Spleen (tissue), 7 donors: Measurements from ENCODE around the gene PTOV1.

Experiments
- POLR2AphosphoS5 ChIP-seq, 3 donors: sonication (generic); formaldehyde crosslinking; IDR thresholded peaks; one replicate each; pipeline ENCODE4 v1.5.1; 2017; ENCODE audit warnings: antibody characterized with exemption in 3 of 3
- TF ChIP-seq, protein P1 (sequence below), 11 experiments: fragments of 200-600 bp in 7 of 11; fragments of 450-650 bp in 4 of 11; sonication (generic) in 4 of 11; IDR thresholded peaks in 8 of 11; conservative IDR thresholded peaks in 3 of 11; 1 replicate in 7 of 11; 2 replicates in 4 of 11; pipeline versions ENCODE4 v1.4.0 to v1.8.0; 2016 to 2021; ENCODE audit warnings: antibody characterized with exemption in 11 of 11, inconsistent platforms in 4 of 11, mild to moderate bottlenecking in 1 of 11
- donor health status: DM: no; HTN: no; CAD: no; lungs with moderate emphysema.
- donor health status: DM: no; HTN: no; CAD: no.
- donor health status: DM: no; HTN: no; CAD: no.

DNA sequence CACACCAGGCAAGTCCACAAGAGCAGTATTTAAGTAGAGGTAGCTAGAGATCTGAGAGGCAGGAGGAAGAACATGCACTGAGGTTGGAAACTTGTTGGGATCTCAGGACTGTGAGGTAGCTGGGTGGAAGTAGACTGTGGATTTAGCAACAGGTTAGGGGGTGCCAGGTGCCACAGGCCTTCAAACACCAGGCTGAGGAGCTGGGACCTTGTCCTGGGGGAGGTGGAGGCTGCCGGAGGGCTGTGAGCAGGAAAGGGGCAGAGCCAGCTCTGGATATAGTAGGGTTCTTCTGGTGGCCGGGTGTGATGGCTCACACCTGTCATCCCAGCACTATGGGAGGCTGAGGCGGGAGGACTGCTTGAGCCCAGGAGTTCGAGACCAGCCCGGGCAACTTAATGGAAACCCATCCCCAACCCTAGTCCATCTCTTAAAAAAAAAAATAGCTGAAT is 41.0 kb upstream of the PTOV1 start:
- no peak for TF ChIP-seq POLR2AphosphoS5 (IDR thresholded peaks at IDR 0.05)
- TF ChIP-seq, protein P1, sequence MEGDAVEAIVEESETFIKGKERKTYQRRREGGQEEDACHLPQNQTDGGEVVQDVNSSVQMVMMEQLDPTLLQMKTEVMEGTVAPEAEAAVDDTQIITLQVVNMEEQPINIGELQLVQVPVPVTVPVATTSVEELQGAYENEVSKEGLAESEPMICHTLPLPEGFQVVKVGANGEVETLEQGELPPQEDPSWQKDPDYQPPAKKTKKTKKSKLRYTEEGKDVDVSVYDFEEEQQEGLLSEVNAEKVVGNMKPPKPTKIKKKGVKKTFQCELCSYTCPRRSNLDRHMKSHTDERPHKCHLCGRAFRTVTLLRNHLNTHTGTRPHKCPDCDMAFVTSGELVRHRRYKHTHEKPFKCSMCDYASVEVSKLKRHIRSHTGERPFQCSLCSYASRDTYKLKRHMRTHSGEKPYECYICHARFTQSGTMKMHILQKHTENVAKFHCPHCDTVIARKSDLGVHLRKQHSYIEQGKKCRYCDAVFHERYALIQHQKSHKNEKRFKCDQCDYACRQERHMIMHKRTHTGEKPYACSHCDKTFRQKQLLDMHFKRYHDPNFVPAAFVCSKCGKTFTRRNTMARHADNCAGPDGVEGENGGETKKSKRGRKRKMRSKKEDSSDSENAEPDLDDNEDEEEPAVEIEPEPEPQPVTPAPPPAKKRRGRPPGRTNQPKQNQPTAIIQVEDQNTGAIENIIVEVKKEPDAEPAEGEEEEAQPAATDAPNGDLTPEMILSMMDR (IDR thresholded peaks at IDR 0.05 in 8 of 11, conservative IDR thresholded peaks at IDR 0.05 in 3 of 11), result no peak
